H1 (cell line): ENCODE results near the gene UBXN1. TPM values are rescaled to one million over a fixed set of nuclear protein-coding genes. Genes with fewer than 3 reads are reported as not detected.
A peak's percentile ranks its signal among the peaks of the same experiment; 100 is the strongest.

Experiments used
- CTCF ChIA-PET: fragments of 300-600 bp; sonication (Branson Sonifier 250); formaldehyde crosslinking; loops from one replicate; lab custom pipeline; 2021; ENCODE audit not compliant: partially characterized antibody; lab: Charles Lee
- POLR2A ChIA-PET: fragments of 300-600 bp; sonication (Branson Sonifier 250); formaldehyde crosslinking; loops from one replicate; lab custom pipeline; 2021; ENCODE audit warnings: inconsistent platforms; ENCODE audit not compliant: partially characterized antibody; lab: Charles Lee
- DNase-seq, 2 experiments: peaks; one replicate each; pipeline versions ENCODE4 v3.0.0 to v3.0.0-alpha.2; 2010 to 2022; ENCODE audit warnings: low spot score in 2 of 2, low read depth in 1 of 2, mixed read lengths in 1 of 2
- FAIRE-seq: peaks from 2 replicates; lab custom pipeline; 2011; peaks lifted over from hg19 to GRCh38; lab: Jason Lieb, UNC
- H2AFZ ChIP-seq: 2 replicates; pipeline ENCODE4 v1.8.1; 2012; ENCODE audit warnings: low read length, inconsistent platforms
- H2AK5ac ChIP-seq: 2 replicates; pipeline ENCODE4 v1.6.1; 2013; ENCODE audit warnings: low read depth, low read length
- H2BK120ac ChIP-seq: replicated peaks from 2 replicates; pipeline ENCODE3; 2013; ENCODE audit warnings: low read depth, low read length, inconsistent platforms
- H2BK12ac ChIP-seq: 2 replicates; pipeline ENCODE4 v1.6.1; 2013; ENCODE audit warnings: low read depth, low read length
- H2BK15ac ChIP-seq: 2 replicates; pipeline ENCODE4 v1.6.1; 2013; ENCODE audit warnings: low read length
- H2BK20ac ChIP-seq: 2 replicates; pipeline ENCODE4 v1.6.1; 2013; ENCODE audit warnings: low read length
- H2BK5ac ChIP-seq: 2 replicates; pipeline ENCODE4 v1.6.1; 2013; ENCODE audit warnings: low read depth, low read length
- H3K14ac ChIP-seq: 2 replicates; pipeline ENCODE4 v1.6.1; 2013; ENCODE audit warnings: inconsistent platforms; ENCODE audit not compliant: insufficient read length
- H3K18ac ChIP-seq: 2 replicates; pipeline ENCODE4 v1.6.1; 2013; ENCODE audit warnings: low read length; ENCODE audit errors: extremely low read depth
- H3K23ac ChIP-seq: 2 replicates; pipeline ENCODE4 v1.6.1; 2013; ENCODE audit warnings: inconsistent platforms; ENCODE audit not compliant: insufficient read length
- H3K23me2 ChIP-seq: 2 replicates; pipeline ENCODE4 v1.6.1; 2013; ENCODE audit warnings: low read depth, low read length
- H3K27ac ChIP-seq: 2 replicates; pipeline ENCODE4 v1.6.1; 2011; ENCODE audit warnings: low read depth, low read length, inconsistent platforms
- H3K27me3 ChIP-seq, 4 experiments: replicated peaks in 1 of 4; 1 replicate in 1 of 4; 2 replicates in 3 of 4; pipeline versions ENCODE4 v1.6.1 to v1.8.1; 2011 to 2013; ENCODE audit warnings: low read length in 3 of 4, mild to moderate bottlenecking in 3 of 4, inconsistent platforms in 2 of 4, mixed read lengths in 2 of 4, moderate library complexity in 1 of 4; ENCODE audit not compliant: control insufficient read depth in 3 of 4, insufficient read depth in 3 of 4; ENCODE audit errors: extremely low read depth in 1 of 4
- H3K36me3 ChIP-seq, 4 experiments: 2 replicates each; pipeline versions ENCODE4 v1.6.1 to v1.8.1; 2011 to 2013; ENCODE audit warnings: mild to moderate bottlenecking in 4 of 4, low read length in 3 of 4, moderate library complexity in 2 of 4, control low read depth in 1 of 4, inconsistent platforms in 1 of 4; ENCODE audit not compliant: insufficient read depth in 4 of 4, control insufficient read depth in 2 of 4
- H3K4ac ChIP-seq: replicated peaks from 2 replicates; pipeline ENCODE3; 2013; ENCODE audit warnings: low read length, low read depth, mixed read lengths, inconsistent platforms; ENCODE audit not compliant: insufficient read length
- H3K4me1 ChIP-seq, 4 experiments: replicated peaks in 1 of 4; 1 replicate in 1 of 4; 2 replicates in 3 of 4; pipeline versions ENCODE4 v1.6.1 to v1.8.1; 2011 to 2013; ENCODE audit warnings: low read length in 3 of 4, inconsistent platforms in 2 of 4, mixed read lengths in 1 of 4; ENCODE audit not compliant: insufficient read depth in 4 of 4, control insufficient read depth in 3 of 4
- H3K4me2 ChIP-seq, 2 experiments: 2 replicates each; pipeline versions ENCODE4 v1.6.1 to v1.8.1; 2011 to 2013; ENCODE audit warnings: low read depth in 2 of 2, low read length in 2 of 2, control low read depth in 1 of 2, inconsistent platforms in 1 of 2, mild to moderate bottlenecking in 1 of 2; ENCODE audit not compliant: insufficient read depth in 1 of 2
- H3K4me3 ChIP-seq, 4 experiments: fragments of 200-600, 300-600 bp in 1 of 4; sonication (generic), shearing (Covaris generic), sonication (Bioruptor Twin) in 1 of 4; 2 replicates each; pipeline versions ENCODE4 v1.5.1 to v1.8.1; 2011 to 2016; ENCODE audit warnings: low read length in 4 of 4, low read depth in 3 of 4, control low read depth in 2 of 4, inconsistent platforms in 2 of 4, mild to moderate bottlenecking in 2 of 4, mixed read lengths in 1 of 4, moderate library complexity in 1 of 4; ENCODE audit not compliant: insufficient read depth in 2 of 4; ENCODE audit errors: extremely low read depth in 1 of 4
- H3K56ac ChIP-seq: replicated peaks from 2 replicates; pipeline ENCODE3; 2013; ENCODE audit warnings: low read depth, mild to moderate bottlenecking, mixed read lengths, low read length, inconsistent platforms; ENCODE audit not compliant: insufficient read length
- H3K79me1 ChIP-seq: 2 replicates; pipeline ENCODE4 v1.6.1; 2013; ENCODE audit warnings: low read depth, low read length, control low read depth
- H3K79me2 ChIP-seq, 2 experiments: 2 replicates each; pipeline versions ENCODE4 v1.6.1 to v1.8.1; 2012 to 2013; ENCODE audit warnings: low read length in 2 of 2, mild to moderate bottlenecking in 2 of 2, inconsistent platforms in 1 of 2; ENCODE audit not compliant: insufficient read depth in 2 of 2, control insufficient read depth in 1 of 2
- H3K9ac ChIP-seq, 4 experiments: replicated peaks in 1 of 4; 1 replicate in 1 of 4; 2 replicates in 3 of 4; pipeline versions ENCODE4 v1.6.1 to v1.8.1; 2011 to 2013; ENCODE audit warnings: low read depth in 3 of 4, low read length in 3 of 4, control low read depth in 2 of 4, mild to moderate bottlenecking in 2 of 4, moderate library complexity in 2 of 4, inconsistent platforms in 1 of 4; ENCODE audit errors: extremely low read depth in 1 of 4
- H3K9me3 ChIP-seq, 2 experiments: 2 replicates each; pipeline versions ENCODE4 v1.6.1 to v1.8.1; 2012 to 2013; ENCODE audit warnings: mild to moderate bottlenecking in 2 of 2, moderate library complexity in 2 of 2, control low read depth in 1 of 2, inconsistent platforms in 1 of 2, low read depth in 1 of 2, low read length in 1 of 2, mixed read lengths in 1 of 2; ENCODE audit not compliant: insufficient read depth in 2 of 2
- H4K20me1 ChIP-seq, 2 experiments: replicated peaks in 1 of 2; 2 replicates each; pipeline versions ENCODE3 to v1.8.1; 2011 to 2013; ENCODE audit warnings: inconsistent platforms in 2 of 2, low read length in 2 of 2, mild to moderate bottlenecking in 1 of 2; ENCODE audit not compliant: insufficient read depth in 2 of 2, control insufficient read depth in 1 of 2
- H4K5ac ChIP-seq: 2 replicates; pipeline ENCODE4 v1.6.1; 2013; ENCODE audit warnings: low read length, low read depth, mixed read lengths, inconsistent platforms; ENCODE audit not compliant: insufficient read length
- H4K8ac ChIP-seq: 2 replicates; pipeline ENCODE4 v1.8.0; 2013; ENCODE audit warnings: mild to moderate bottlenecking, moderate library complexity, low read length, inconsistent platforms; ENCODE audit not compliant: insufficient read depth; ENCODE audit errors: extremely low read depth
- H4K91ac ChIP-seq: replicated peaks from 2 replicates; pipeline ENCODE3; 2013; ENCODE audit warnings: low read length, mixed read lengths, inconsistent platforms; ENCODE audit not compliant: insufficient read length
- WGBS, 2 experiments: shearing (Covaris generic) in 1 of 2; methylation state at CpG; one replicate each; pipeline versions ENCODE4 v1.1.6 to v1.1.7; 2013 to 2015; ENCODE audit warnings: low lambda C conversion rate in 2 of 2, mixed read lengths in 2 of 2, inconsistent platforms in 1 of 2, low coverage in 1 of 2, missing lambda C conversion rate in 1 of 2; ENCODE audit not compliant: insufficient replicate concordance in 2 of 2, insufficient coverage in 1 of 2, insufficient read length in 1 of 2; ENCODE audit errors: extremely low coverage in 1 of 2, missing lambda C conversion rate in 1 of 2; 5-methylcytosine and 5-hydroxymethylcytosine counted together
- polyA plus RNA-seq, 7 experiments: library from polyadenylated mRNA; depleted of rRNA in 3 of 7; stranded (reverse) in 5 of 7; unstranded in 2 of 7; fragments of >200 nt in 5 of 7; fragments of 200-250 nt in 2 of 7; gene quantifications; 1 replicate in 5 of 7; 2 replicates in 1 of 7; 4 replicates in 1 of 7; pipeline versions ENCODE4 v1.2.1 to v1.2.3, GENCODE V29; 2011 to 2013; ENCODE audit warnings: missing spikeins in 2 of 7, mixed read lengths in 2 of 7
- total RNA-seq: library from RNA; stranded (reverse); fragmentation: NEBNext Ultra II Directional; extraction: Animal tissue kit (Norgen Biotek cat#: 25700); gene quantifications from 2 replicates; pipeline ENCODE4 v1.2.1, GENCODE V29; 2021

The UBXN1 gene
- total and polyA plus RNA-seq, 2 of the 8 experiments (the other 6 are each of a cell fraction or from before 2014, with no cell fraction given), result 78.6 to 114 TPM

DNA sequence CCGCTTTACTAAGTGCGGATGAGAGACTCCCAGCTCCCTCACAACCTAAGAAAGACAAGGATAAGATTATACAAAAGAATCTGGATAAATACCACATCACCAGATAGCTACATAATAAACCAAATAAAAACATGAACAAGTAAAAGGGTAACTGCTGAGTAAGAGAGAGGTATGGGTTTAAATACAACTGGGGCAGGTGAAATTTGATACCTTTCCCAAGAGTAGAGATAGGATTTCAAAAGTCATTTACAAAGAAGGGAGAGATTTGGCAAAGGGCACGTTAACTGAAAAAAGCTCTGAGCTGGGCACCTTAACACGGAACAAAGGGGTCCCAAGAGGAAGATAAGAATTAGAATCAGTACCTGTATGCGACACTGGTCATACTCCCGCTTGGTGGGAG, 1.7 kb downstream of the UBXN1 start:
- Histone ChIP-seq H4K5ac (no peak overlapping the region), H2BK5ac (no peak overlapping the region), H3K18ac (no peak overlapping the region), H2BK15ac (no peak overlapping the region), H3K23me2 (peaks cover 4% of the 10 kb centered on the region; the same call in 1 of the 2 replicates), H2BK120ac (no peak overlapping the region), H3K23ac (no peak overlapping the region), H3K4ac (no peak overlapping the region), H2AFZ (no peak overlapping the region), H3K36me3 (peaks cover 5 to 29% (median 9%) of the 10 kb centered on the region in 4 experiments; a peak in 5 of 8 replicates), H3K56ac (no peak overlapping the region), H4K20me1 (peaks cover 0 to 1% of the 10 kb centered on the region in 2 experiments), H3K4me3 (peak overlapping the region in 1 of 4 experiments; percentile 98; a peak in 3 of 8 replicates), H2AK5ac (no peak overlapping the region), H2BK12ac (no peak overlapping the region), H3K4me2 (peak overlapping the region; percentile 74 to 86; a peak in 2 of 4 replicates), H3K27me3 (no peaks in the 10 kb centered on the region), H3K79me2 (peaks cover 0 to 23% of the 10 kb centered on the region in 2 experiments; a peak in 2 of 4 replicates), H3K4me1 (peaks cover 3 to 8% (median 6%) of the 10 kb centered on the region in 4 experiments; a peak in 5 of 7 replicates), H3K14ac (no peak overlapping the region), H4K8ac (no peak overlapping the region), H3K9ac (no peak overlapping the region), H2BK20ac (no peak overlapping the region), H3K79me1 (peaks cover 9% of the 10 kb centered on the region), H3K9me3 (no peaks in the 10 kb centered on the region), H3K27ac (no peak overlapping the region), H4K91ac (no peak overlapping the region)
- ChIA-PET POLR2A (interaction anchor here (0.7 to 61.4 kb wide), 11 partner anchors 14 to 110 kb away, joined by 3 to 2041 read pairs (median 3); partner anchors contain the start of genes BSCL2, C11orf98, CSKMT and GANAB), CTCF (interaction anchor here (0.5 to 3.2 kb wide), 11 partner anchors 8 to 209 kb away, joined by 3 to 16 read pairs (median 5); partner anchors contain the start of genes CSKMT and EML3)
- DNase-seq (no peak), FAIRE-seq (no peak)
- 88% methylated on average over 6 of the region's 6 CpGs; no CpG with 5 or more reads in 1 of the 2 experiments for whole genome bisulfite sequencing, 2 experiments
